HEK293 (cell line): Measurements from ENCODE around the gene NACA2.

Experiments used
- HOXC10 ChIP-seq: sonication (generic); formaldehyde crosslinking; IDR thresholded peaks from 2 replicates; pipeline ENCODE4 v1.8.1; 2023; ENCODE audit warnings: mild to moderate bottlenecking, missing genetic modification reagents
- SETDB1 ChIP-seq: IDR thresholded peaks from one replicate; pipeline ENCODE4 v1.6.1; 2017; ENCODE audit warnings: mild to moderate bottlenecking, low read length, moderate library complexity, mixed read lengths; ENCODE audit not compliant: insufficient read length
- SP2 ChIP-seq: fragments of 450-650 bp; formaldehyde crosslinking; IDR thresholded peaks from 2 replicates; pipeline ENCODE4 v1.5.1; 2016; ENCODE audit warnings: missing biosample characterization, missing genetic modification characterization
- ZNF155 ChIP-seq: fragments of 450-650 bp; formaldehyde crosslinking; IDR thresholded peaks from 2 replicates; pipeline ENCODE4 v1.5.1; 2016; ENCODE audit warnings: missing biosample characterization, missing genetic modification characterization
- ZNF211 ChIP-seq: fragments of 450-650 bp; formaldehyde crosslinking; IDR thresholded peaks from 2 replicates; pipeline ENCODE4 v1.5.1; 2016; ENCODE audit warnings: low read depth, missing biosample characterization, missing genetic modification characterization
- ZNF24 ChIP-seq: fragments of 450-650 bp; formaldehyde crosslinking; IDR thresholded peaks from 2 replicates; pipeline ENCODE4 v1.5.1; 2016; ENCODE audit warnings: missing biosample characterization, missing genetic modification characterization
- ZNF514 ChIP-seq: fragments of 450-650 bp; formaldehyde crosslinking; IDR thresholded peaks from 2 replicates; pipeline ENCODE4 v1.5.1; 2016; ENCODE audit warnings: missing biosample characterization, missing genetic modification characterization
- ZNF521 ChIP-seq: fragments of 450-650 bp; formaldehyde crosslinking; IDR thresholded peaks from 2 replicates; pipeline ENCODE4 v1.5.1; 2017; ENCODE audit warnings: missing biosample characterization, mild to moderate bottlenecking, missing genetic modification characterization
- TF ChIP-seq, protein P1 (sequence below): fragments of 450-650 bp; formaldehyde crosslinking; IDR thresholded peaks from 2 replicates; pipeline ENCODE4 v1.5.1; 2016; ENCODE audit warnings: missing biosample characterization, missing genetic modification characterization
- TF ChIP-seq, protein P2 (sequence below): fragments of 450-650 bp; formaldehyde crosslinking; IDR thresholded peaks from 2 replicates; pipeline ENCODE4 v1.5.1; 2016; ENCODE audit warnings: missing biosample characterization, missing genetic modification characterization

DNA sequence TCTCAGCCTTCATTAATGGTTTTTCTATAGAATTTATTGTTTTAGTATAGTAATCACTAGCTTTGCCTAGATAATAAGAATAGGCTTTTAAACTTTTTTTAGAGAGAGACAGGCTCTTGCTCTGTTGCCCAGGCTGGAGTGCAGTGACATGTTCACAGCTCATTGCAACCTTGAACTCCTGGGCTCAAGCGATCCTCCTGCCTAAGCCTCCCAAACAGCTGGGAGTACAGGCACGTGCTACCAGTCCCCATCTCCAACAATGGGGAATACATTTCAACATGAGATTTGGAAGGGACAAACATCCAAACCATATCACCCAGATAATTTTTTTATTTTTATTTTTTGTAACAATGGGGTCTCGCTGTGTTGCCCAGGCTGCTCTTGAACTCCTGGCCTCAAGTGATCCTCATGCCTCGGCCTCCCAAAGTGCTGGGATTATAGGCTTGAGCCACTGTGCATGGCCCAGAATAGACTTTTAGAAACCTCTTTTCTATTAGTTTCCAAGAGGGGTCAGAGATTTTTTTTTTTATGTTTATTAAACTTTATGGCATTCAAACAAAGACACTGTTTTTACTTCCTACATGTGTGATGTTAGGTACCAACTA, 7.3 kb downstream of the NACA2 start:
- TF ChIP-seq SP2 (tag by site-specific recombination): no peak
- no peak for TF ChIP-seq ZNF155 (tag by site-specific recombination)
- TF ChIP-seq, protein P1, sequence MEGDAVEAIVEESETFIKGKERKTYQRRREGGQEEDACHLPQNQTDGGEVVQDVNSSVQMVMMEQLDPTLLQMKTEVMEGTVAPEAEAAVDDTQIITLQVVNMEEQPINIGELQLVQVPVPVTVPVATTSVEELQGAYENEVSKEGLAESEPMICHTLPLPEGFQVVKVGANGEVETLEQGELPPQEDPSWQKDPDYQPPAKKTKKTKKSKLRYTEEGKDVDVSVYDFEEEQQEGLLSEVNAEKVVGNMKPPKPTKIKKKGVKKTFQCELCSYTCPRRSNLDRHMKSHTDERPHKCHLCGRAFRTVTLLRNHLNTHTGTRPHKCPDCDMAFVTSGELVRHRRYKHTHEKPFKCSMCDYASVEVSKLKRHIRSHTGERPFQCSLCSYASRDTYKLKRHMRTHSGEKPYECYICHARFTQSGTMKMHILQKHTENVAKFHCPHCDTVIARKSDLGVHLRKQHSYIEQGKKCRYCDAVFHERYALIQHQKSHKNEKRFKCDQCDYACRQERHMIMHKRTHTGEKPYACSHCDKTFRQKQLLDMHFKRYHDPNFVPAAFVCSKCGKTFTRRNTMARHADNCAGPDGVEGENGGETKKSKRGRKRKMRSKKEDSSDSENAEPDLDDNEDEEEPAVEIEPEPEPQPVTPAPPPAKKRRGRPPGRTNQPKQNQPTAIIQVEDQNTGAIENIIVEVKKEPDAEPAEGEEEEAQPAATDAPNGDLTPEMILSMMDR (tag by site-specific recombination): no peak
- no peak for TF ChIP-seq ZNF24 (tag by site-specific recombination)
- no peak for TF ChIP-seq ZNF211
- TF ChIP-seq HOXC10 (CRISPR knock-in tag): no peak
- TF ChIP-seq, protein P2, sequence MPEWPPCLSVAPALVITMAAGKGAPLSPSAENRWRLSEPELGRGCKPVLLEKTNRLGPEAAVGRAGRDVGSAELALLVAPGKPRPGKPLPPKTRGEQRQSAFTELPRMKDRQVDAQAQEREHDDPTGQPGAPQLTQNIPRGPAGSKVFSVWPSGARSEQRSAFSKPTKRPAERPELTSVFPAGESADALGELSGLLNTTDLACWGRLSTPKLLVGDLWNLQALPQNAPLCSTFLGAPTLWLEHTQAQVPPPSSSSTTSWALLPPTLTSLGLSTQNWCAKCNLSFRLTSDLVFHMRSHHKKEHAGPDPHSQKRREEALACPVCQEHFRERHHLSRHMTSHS (tag by site-specific recombination): no peak
- TF ChIP-seq SETDB1: no peak
- TF ChIP-seq ZNF521: no peak
- TF ChIP-seq ZNF514 (tag by site-specific recombination): no peak
